ENCODE measurements around the gene SLC22A31.

GRCh38 chr16:89166696-89167424 lies 33.5 kb downstream of the SLC22A31 start:
- TF ChIP-seq, protein P1, sequence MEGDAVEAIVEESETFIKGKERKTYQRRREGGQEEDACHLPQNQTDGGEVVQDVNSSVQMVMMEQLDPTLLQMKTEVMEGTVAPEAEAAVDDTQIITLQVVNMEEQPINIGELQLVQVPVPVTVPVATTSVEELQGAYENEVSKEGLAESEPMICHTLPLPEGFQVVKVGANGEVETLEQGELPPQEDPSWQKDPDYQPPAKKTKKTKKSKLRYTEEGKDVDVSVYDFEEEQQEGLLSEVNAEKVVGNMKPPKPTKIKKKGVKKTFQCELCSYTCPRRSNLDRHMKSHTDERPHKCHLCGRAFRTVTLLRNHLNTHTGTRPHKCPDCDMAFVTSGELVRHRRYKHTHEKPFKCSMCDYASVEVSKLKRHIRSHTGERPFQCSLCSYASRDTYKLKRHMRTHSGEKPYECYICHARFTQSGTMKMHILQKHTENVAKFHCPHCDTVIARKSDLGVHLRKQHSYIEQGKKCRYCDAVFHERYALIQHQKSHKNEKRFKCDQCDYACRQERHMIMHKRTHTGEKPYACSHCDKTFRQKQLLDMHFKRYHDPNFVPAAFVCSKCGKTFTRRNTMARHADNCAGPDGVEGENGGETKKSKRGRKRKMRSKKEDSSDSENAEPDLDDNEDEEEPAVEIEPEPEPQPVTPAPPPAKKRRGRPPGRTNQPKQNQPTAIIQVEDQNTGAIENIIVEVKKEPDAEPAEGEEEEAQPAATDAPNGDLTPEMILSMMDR (IDR thresholded peaks at IDR 0.05), result no peak
- TF ChIP-seq POLR2A (IDR thresholded peaks at IDR 0.05), result no peak
- no peak for TF ChIP-seq EP300 (IDR thresholded peaks at IDR 0.05)

Data from ovary (tissue), 3 donors.